Medulla oblongata (tissue), 1 donor: ENCODE results near the gene SLC17A7.

Source experiments
- DNase-seq: peaks from one replicate; pipeline ENCODE4 v3.0.0-alpha.2; 2015; ENCODE audit errors: extremely low spot score

SLC17A7 gene

DNA sequence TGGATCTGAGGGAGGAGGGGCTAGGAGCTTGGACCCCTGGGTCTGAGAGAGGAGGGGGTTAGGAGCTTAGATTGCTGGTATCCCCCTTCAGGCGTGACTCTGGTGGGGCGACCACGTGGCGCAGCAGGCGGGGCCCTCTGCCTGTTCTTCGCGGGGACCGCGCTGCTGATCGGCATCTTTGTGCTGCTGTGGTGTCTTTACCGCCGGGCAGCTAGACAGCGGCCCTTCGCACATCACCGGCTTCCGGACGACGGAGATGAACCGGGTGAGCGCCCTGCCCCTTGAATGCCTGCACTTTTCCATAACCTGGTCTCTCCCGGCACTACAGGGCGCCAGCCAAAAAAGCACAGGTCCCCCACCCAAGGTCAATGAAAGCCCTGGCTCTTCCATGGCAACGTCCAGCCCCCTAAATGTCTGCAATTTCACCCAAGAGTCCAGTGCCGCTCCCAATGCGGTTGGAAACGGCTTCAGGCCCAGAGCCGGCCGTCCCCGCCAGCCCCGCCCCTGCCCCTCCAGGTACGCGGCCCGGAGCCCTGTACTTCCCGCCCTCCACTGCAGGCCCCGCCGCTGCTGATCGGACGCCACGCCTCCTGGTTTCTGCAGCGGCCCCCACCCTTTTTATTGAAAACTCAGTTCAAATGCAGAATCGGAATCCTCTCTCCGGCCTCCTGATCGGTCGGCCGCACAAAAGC lies 13.3 kb downstream of the SLC17A7 start:
- DNase-seq = no peak

- no peak for DNase-seq
Observed at GRCh38 chr19:49427339-49427738, 14.0 kb downstream of the SLC17A7 start.

- DNase-seq = no peak
Observed at GRCh38 chr19:49425922-49426592, 15.3 kb downstream of the SLC17A7 start.

- no peak for DNase-seq
Observed at GRCh38 chr19:49425178-49425577, 16.1 kb downstream of the SLC17A7 start, which contains the start of gene GFY. TSS of gene GFY (plus strand) at chr19:49425388. CDS start at chr19:49426431, 1,043 bp downstream.

DNA sequence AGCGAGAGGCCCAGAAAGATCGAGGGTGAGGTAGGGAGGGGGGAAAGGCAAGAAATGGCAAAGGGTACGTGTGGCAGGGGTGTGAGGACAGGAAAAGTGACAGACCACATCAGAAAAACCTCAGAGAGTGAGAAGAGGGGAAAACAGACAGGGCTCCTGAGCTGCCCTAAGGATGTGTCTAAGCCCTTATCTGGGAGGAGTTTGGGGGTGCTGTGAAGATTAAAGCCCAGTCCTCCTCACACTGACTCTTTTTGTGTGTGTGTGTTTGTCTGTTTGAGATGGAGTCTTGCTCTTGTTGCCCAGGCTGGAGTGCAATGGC lies 17.4 kb downstream of the SLC17A7 start:
- no peak for DNase-seq

DNA sequence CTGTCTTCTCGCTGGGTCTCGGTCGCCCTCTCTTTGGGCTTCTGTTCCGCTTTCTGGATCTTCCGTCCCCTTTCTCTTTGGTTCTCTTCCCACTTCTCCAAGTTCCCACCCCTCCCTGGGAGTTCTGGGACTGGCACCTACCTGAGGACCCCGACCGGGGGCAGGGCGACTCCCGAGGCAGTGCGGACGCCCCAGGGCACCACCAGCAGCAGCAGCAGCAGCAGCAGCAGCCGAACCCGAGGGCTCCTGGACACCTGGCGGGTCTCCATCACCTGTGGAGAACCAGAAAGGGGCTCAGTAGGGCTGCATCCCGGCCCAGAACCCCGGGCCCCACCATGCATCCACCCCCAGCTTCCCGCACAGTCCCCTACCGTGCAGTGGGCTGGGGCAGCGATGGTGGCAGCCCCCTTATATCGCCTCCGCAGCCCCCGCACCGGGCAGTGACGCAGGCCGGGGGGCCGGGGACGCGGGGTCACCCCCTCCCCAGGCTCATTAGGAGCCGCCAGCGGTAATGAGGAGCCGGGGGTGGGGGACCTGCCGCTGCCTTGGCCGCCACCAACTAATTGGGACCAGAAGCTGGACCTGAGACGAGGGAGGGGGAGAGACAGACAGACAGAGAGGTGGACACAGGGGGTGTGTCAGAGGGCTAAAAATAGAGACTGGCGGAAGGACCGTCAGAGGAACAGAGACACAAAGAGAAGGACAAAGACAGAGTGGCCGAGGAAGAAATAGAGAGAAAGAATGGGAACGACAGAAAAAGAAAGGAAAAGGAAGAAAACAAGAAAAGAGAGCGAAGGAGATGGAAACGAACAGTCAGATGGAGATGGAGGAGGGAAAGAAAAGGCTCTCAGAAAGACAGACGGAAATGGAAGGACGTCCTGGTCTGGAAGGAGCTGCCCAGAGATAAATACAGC lies 18.0 kb downstream of the SLC17A7 start, which contains the start of gene PTH2:
Gene PTH2 (minus strand): TSS at position 371 of the 914 bp plus-strand sequence. CDS start 102 bp downstream, at position 269.
- DNase-seq = no peak

GRCh38 chr19:49422407-49423070 lies 18.8 kb downstream of the SLC17A7 start:
- no peak for DNase-seq

DNA sequence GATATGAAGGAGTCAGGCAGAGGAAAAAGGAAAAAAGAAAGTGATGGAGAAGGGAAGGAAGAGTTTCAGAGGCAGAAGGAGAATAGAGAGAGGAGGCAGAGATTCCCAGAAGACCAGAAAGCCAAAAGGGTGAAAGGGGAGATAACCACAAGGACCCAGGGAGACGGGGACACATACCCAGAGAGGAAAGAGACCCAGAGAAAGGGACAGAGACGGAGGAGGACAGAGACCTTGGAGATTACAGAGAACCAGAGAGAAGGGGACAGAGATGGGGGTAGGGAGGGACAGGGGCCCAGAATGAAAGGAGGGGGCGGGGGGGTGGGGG lies 19.5 kb downstream of the SLC17A7 start:
- DNase-seq = no peak

DNA sequence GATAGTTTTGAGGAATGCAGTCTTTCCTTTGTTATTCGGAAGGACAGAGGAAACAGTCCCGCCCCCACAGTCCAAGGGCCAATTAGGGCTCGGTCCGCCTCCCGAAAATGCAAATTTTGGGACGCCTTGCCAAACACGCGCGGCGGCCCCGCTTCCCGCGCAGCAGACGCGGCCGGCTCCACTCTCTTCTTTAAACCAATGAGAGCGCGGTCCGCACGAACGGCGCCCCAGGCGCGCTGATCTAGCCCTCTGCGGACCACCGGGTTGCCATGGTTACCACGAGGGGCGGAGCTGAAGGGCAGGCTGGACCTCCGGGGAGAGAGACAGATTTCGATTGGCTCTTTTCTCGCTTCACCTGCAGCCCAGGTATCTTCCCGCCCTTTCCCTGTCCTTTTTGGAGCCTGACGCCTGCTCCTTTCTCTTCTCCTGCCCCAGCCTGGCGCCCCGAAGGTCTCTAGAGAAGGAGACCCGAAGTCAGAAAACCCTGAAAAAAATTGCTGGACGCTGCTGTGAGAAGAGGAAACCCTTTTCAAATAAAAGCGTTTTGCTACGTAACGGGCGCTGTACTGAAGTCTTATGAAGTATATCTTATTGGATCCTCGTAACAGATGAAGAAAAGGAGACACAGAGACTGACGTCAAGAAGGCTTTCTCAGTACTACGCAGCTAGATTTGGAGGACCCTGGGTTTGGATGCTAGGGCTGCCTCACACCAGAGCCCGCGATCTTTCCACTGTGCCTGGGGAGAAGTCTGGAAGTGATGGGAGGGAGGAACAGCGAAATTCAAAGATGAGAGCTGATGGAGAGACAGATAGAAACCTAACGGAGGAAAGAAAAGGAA lies 20.1 kb downstream of the SLC17A7 start:
- peak; percentile 27 for DNase-seq

DNA sequence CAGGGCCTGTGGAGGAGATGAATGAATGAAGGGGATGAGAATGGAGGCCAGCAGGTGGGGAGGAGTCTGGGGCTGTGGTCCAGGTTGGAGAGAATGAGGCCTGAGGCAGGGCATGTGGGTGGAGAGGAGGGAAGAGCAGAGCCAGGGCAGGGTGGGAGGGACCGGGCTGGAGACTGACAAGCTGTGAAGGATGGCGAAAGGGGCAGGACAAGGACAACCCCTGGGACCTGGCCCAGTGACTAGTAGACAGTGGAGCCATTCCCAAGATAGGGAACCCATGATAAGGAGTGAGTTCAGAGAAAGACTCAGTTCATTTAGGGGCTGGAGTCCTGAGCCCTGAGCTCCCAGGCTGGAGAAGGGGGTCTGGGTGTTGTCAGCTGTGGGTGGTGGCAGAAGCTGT lies 21.1 kb downstream of the SLC17A7 start:
- DNase-seq = no peak

DNA sequence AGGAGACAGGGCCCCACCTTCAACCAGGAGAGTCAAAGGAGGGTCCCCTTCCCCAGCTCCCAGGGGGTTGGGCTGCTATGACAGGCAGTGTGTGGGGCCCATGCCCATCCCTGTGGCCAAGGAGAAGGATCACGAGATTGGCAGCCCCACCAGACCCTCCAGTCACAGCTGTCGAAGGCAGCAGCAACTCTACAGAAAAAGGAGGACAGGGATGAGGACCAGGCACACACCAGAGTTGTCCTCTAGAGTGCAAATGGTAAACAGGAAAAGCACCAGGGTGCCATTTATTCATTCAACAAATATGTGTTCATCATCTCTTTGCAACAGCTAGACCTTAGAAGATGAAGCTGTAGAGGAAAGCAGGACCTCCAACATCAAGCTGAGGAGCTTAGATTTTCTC lies 22.2 kb downstream of the SLC17A7 start:
- no peak for DNase-seq

DNA sequence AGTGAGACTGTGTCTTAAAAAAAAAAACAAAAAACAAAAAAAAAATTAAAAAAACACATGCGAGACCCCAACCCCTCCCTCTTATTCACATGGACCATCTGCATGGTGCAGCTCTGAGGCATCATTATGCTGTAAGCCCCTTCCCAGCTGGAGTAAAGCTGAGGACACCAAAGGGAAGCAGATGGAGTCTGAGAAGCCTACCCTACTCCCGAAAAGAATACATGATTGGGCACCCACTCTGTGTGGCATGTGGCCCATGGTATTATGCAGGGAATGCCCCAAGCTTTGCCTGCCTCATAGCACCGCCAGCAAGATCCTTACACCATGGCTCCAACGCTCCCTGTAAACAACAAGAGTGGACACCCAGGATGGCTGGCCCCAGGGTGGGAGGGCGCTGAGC lies 22.8 kb downstream of the SLC17A7 start:
- DNase-seq = no peak

- DNase-seq = no peak
Observed at GRCh38 chr19:49417088-49417487, 24.2 kb downstream of the SLC17A7 start.

- DNase-seq = no peak
Observed at GRCh38 chr19:49415810-49416200, 25.5 kb downstream of the SLC17A7 start.

GRCh38 chr19:49415102-49415809 lies 26.1 kb downstream of the SLC17A7 start:
- no peak for DNase-seq

GRCh38 chr19:49414256-49414655 lies 27.1 kb downstream of the SLC17A7 start:
- DNase-seq = no peak

GRCh38 chr19:49413348-49413747 lies 28.0 kb downstream of the SLC17A7 start:
- DNase-seq = no peak

GRCh38 chr19:49411681-49412326 lies 29.5 kb downstream of the SLC17A7 start:
- no peak for DNase-seq

DNA sequence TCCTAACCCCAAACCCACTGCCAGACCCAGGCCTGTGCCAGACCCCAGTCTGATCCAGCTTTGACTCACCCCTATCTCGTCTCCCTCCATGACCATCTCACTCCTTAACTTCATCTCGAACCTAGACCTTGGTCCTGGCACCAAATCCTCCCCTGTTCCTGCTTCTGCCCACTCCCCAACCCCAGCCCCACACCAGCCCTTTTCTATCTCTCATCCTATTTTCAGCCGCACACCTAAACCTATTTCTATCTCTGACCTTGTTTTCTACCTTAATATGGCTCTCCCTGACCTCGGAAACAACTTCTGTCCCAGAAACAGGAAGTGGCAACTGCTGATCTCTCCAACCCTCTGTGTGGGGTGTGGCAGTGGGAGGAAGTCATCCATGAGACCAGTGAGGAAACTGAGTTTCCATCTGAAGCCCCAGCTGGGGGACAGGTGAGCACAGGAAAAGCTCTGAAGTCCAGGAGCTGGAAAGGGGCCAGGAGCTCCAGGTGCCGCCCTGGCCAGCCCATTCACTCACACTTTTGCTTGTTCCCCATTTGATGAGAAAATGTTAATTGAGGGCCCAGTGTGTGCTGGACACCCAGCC lies 31.8 kb downstream of the SLC17A7 start:
- peak; percentile 6 for DNase-seq
